ENCODE results near the gene ZNF660.
"Not testable (repeated sequence)": the region's sequence is repeated elsewhere in the genome, so short reads cannot be mapped to it uniquely, and the experiment has no call there.

The ZNF660 gene

GRCh38 chr3:44577354-44577952 lies 7.3 kb upstream of the ZNF660 start:
- not testable (repeated sequence) for H3K4me1 ChIP-seq (ENCODE audit: control insufficient read depth, insufficient read depth, low read length); H3K4me3 ChIP-seq (ENCODE audit: low read length); H3K9me3 ChIP-seq (ENCODE audit: control insufficient read depth, low read length); H3K27me3 ChIP-seq (ENCODE audit: control insufficient read depth, insufficient read depth, low read length); H3K9ac ChIP-seq (ENCODE audit: low read length); H3K36me3 ChIP-seq (ENCODE audit: control insufficient read depth, insufficient read depth, low read length)

- H3K9ac ChIP-seq (ENCODE audit: low read length); H3K4me3 ChIP-seq (ENCODE audit: low read length); H3K4me1 ChIP-seq (ENCODE audit: control insufficient read depth, insufficient read depth, low read length); H3K9me3 ChIP-seq (ENCODE audit: control insufficient read depth, low read length); H3K36me3 ChIP-seq (ENCODE audit: control insufficient read depth, insufficient read depth, low read length); H3K27me3 ChIP-seq (ENCODE audit: control insufficient read depth, insufficient read depth, low read length): not testable (repeated sequence)
Observed at GRCh38 chr3:44578316-44578715, 6.4 kb upstream of the ZNF660 start.

GRCh38 chr3:44578924-44579515 lies 5.7 kb upstream of the ZNF660 start:
- not testable (repeated sequence) for H3K27me3 ChIP-seq (ENCODE audit: control insufficient read depth, insufficient read depth, low read length); H3K36me3 ChIP-seq (ENCODE audit: control insufficient read depth, insufficient read depth, low read length); H3K9ac ChIP-seq (ENCODE audit: low read length); H3K4me3 ChIP-seq (ENCODE audit: low read length); H3K9me3 ChIP-seq (ENCODE audit: control insufficient read depth, low read length); H3K4me1 ChIP-seq (ENCODE audit: control insufficient read depth, insufficient read depth, low read length)

GRCh38 chr3:44579749-44580148 lies 5.0 kb upstream of the ZNF660 start:
- not testable (repeated sequence) for H3K4me3 ChIP-seq (ENCODE audit: low read length); H3K4me1 ChIP-seq (ENCODE audit: control insufficient read depth, insufficient read depth, low read length); H3K9me3 ChIP-seq (ENCODE audit: control insufficient read depth, low read length); H3K36me3 ChIP-seq (ENCODE audit: control insufficient read depth, insufficient read depth, low read length); H3K9ac ChIP-seq (ENCODE audit: low read length)
- peaks cover 16% of the 10 kb centered on the region for H3K27me3 ChIP-seq (ENCODE audit: control insufficient read depth, insufficient read depth, low read length)

- not testable (repeated sequence) for H3K9me3 ChIP-seq (ENCODE audit: control insufficient read depth, low read length); H3K4me3 ChIP-seq (ENCODE audit: low read length); H3K36me3 ChIP-seq (ENCODE audit: control insufficient read depth, insufficient read depth, low read length); H3K4me1 ChIP-seq (ENCODE audit: control insufficient read depth, insufficient read depth, low read length); H3K9ac ChIP-seq (ENCODE audit: low read length)
- peaks cover 22% of the 10 kb centered on the region for H3K27me3 ChIP-seq (ENCODE audit: control insufficient read depth, insufficient read depth, low read length)
Observed at GRCh38 chr3:44580971-44581370, 3.8 kb upstream of the ZNF660 start.

GRCh38 chr3:44596621-44597020 lies 11.9 kb downstream of the ZNF660 start:
- no peaks in the 10 kb centered on the region for H3K36me3 ChIP-seq (ENCODE audit: control insufficient read depth, insufficient read depth, low read length)
- no peaks in the 10 kb centered on the region for H3K9me3 ChIP-seq (ENCODE audit: control insufficient read depth, low read length)
- no peak overlapping the region for H3K9ac ChIP-seq (ENCODE audit: low read length)
- H3K27me3 ChIP-seq (ENCODE audit: control insufficient read depth, insufficient read depth, low read length) = no peaks in the 10 kb centered on the region
- no peaks in the 10 kb centered on the region for H3K4me1 ChIP-seq (ENCODE audit: control insufficient read depth, insufficient read depth, low read length)
- no peak overlapping the region for H3K4me3 ChIP-seq (ENCODE audit: low read length)

GRCh38 chr3:44601749-44602148 lies 17.0 kb downstream of the ZNF660 start:
- no peaks in the 10 kb centered on the region for H3K27me3 ChIP-seq (ENCODE audit: control insufficient read depth, insufficient read depth, low read length)
- no peaks in the 10 kb centered on the region for H3K4me1 ChIP-seq (ENCODE audit: control insufficient read depth, insufficient read depth, low read length)
- H3K4me3 ChIP-seq (ENCODE audit: low read length) = no peak overlapping the region
- no peaks in the 10 kb centered on the region for H3K9me3 ChIP-seq (ENCODE audit: control insufficient read depth, low read length)
- H3K9ac ChIP-seq (ENCODE audit: low read length) = no peak overlapping the region
- no peaks in the 10 kb centered on the region for H3K36me3 ChIP-seq (ENCODE audit: control insufficient read depth, insufficient read depth, low read length)

- Histone ChIP-seq H3K9me3 (ENCODE audit: control insufficient read depth, low read length) (no peaks in the 10 kb centered on the region), H3K36me3 (ENCODE audit: control insufficient read depth, insufficient read depth, low read length) (no peaks in the 10 kb centered on the region), H3K9ac (ENCODE audit: low read length) (no peak overlapping the region), H3K4me1 (ENCODE audit: control insufficient read depth, insufficient read depth, low read length) (no peaks in the 10 kb centered on the region), H3K4me3 (ENCODE audit: low read length) (no peak overlapping the region), H3K27me3 (ENCODE audit: control insufficient read depth, insufficient read depth, low read length) (no peaks in the 10 kb centered on the region)
Observed at GRCh38 chr3:44612678-44613077, 27.9 kb downstream of the ZNF660 start.

GRCh38 chr3:44624749-44625480 lies 40.2 kb downstream of the ZNF660 start, which contains the start of gene ZNF197:
Gene ZNF197, plus strand, starts transcription at chr3:44625036. Its CDS starts 4,119 bp downstream, at chr3:44629155.
- no peaks in the 10 kb centered on the region for H3K9me3 ChIP-seq (ENCODE audit: control insufficient read depth, low read length)
- H3K4me3 ChIP-seq (ENCODE audit: low read length) = peak within 1 kb of the TSS; percentile 75
- no peaks in the 10 kb centered on the region for H3K27me3 ChIP-seq (ENCODE audit: control insufficient read depth, insufficient read depth, low read length)
- no peaks in the 10 kb centered on the region for H3K36me3 ChIP-seq (ENCODE audit: control insufficient read depth, insufficient read depth, low read length)
- peak within 1 kb of the TSS; percentile 58 for H3K9ac ChIP-seq (ENCODE audit: low read length)
- H3K4me1 ChIP-seq (ENCODE audit: control insufficient read depth, insufficient read depth, low read length) = peaks cover 6% of the 10 kb centered on the region

GRCh38 chr3:44628716-44629115 lies 44.0 kb downstream of the ZNF660 start:
- no peaks in the 10 kb centered on the region for H3K9me3 ChIP-seq (ENCODE audit: control insufficient read depth, low read length)
- no peak overlapping the region for H3K9ac ChIP-seq (ENCODE audit: low read length)
- peaks cover 8% of the 10 kb centered on the region for H3K36me3 ChIP-seq (ENCODE audit: control insufficient read depth, insufficient read depth, low read length)
- no peak overlapping the region for H3K4me3 ChIP-seq (ENCODE audit: low read length)
- H3K27me3 ChIP-seq (ENCODE audit: control insufficient read depth, insufficient read depth, low read length) = no peaks in the 10 kb centered on the region
- H3K4me1 ChIP-seq (ENCODE audit: control insufficient read depth, insufficient read depth, low read length) = peaks cover 6% of the 10 kb centered on the region

- no peaks in the 10 kb centered on the region for H3K27me3 ChIP-seq (ENCODE audit: control insufficient read depth, insufficient read depth, low read length)
- no peaks in the 10 kb centered on the region for H3K4me1 ChIP-seq (ENCODE audit: control insufficient read depth, insufficient read depth, low read length)
- H3K9me3 ChIP-seq (ENCODE audit: control insufficient read depth, low read length) = no peaks in the 10 kb centered on the region
- no peak overlapping the region for H3K9ac ChIP-seq (ENCODE audit: low read length)
- H3K4me3 ChIP-seq (ENCODE audit: low read length) = no peak overlapping the region
- peaks cover 8% of the 10 kb centered on the region for H3K36me3 ChIP-seq (ENCODE audit: control insufficient read depth, insufficient read depth, low read length)
Observed at GRCh38 chr3:44632193-44632592, 47.4 kb downstream of the ZNF660 start.

GRCh38 chr3:44642337-44642736 lies 57.6 kb downstream of the ZNF660 start:
- Histone ChIP-seq H3K9me3 (ENCODE audit: control insufficient read depth, low read length) (peaks cover 10% of the 10 kb centered on the region), H3K9ac (ENCODE audit: low read length) (no peak overlapping the region), H3K27me3 (ENCODE audit: control insufficient read depth, insufficient read depth, low read length) (no peaks in the 10 kb centered on the region), H3K4me1 (ENCODE audit: control insufficient read depth, insufficient read depth, low read length) (no peaks in the 10 kb centered on the region), H3K36me3 (ENCODE audit: control insufficient read depth, insufficient read depth, low read length) (peaks cover 12% of the 10 kb centered on the region), H3K4me3 (ENCODE audit: low read length) (no peak overlapping the region)
